ENCODE measurements around the gene ARHGAP28.

- TF ChIP-seq, protein P1, sequence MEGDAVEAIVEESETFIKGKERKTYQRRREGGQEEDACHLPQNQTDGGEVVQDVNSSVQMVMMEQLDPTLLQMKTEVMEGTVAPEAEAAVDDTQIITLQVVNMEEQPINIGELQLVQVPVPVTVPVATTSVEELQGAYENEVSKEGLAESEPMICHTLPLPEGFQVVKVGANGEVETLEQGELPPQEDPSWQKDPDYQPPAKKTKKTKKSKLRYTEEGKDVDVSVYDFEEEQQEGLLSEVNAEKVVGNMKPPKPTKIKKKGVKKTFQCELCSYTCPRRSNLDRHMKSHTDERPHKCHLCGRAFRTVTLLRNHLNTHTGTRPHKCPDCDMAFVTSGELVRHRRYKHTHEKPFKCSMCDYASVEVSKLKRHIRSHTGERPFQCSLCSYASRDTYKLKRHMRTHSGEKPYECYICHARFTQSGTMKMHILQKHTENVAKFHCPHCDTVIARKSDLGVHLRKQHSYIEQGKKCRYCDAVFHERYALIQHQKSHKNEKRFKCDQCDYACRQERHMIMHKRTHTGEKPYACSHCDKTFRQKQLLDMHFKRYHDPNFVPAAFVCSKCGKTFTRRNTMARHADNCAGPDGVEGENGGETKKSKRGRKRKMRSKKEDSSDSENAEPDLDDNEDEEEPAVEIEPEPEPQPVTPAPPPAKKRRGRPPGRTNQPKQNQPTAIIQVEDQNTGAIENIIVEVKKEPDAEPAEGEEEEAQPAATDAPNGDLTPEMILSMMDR (IDR thresholded peaks at IDR 0.05), result no peak
- no peak for TF ChIP-seq POLR2A (IDR thresholded peaks at IDR 0.05)
Measured at GRCh38 chr18:6859676-6860422, 130.3 kb downstream of the ARHGAP28 start.

Data from right lobe of liver (tissue), 4 donors.